IMR-90 (cell line): ENCODE measurements around the gene COG2. TPM values are rescaled to one million over a fixed set of nuclear protein-coding genes. Genes with fewer than 3 reads are reported as not detected.

Source experiments
- ATAC-seq: fragments of 200-7000 bp; cut with Tn5 transposase; 2 replicates; pipeline ENCODE4 v1.9.1; 2020; ENCODE audit warnings: low read depth, mild to moderate bottlenecking, moderate library complexity
- BruUV-seq: library from RNA; stranded (reverse); fragments of 400-500 nt; replicated peaks from 2 replicates; lab custom pipeline; 2021; lab: Mats Ljungman, UMichigan
- CTCF ChIA-PET: fragments of 300-600 bp; formaldehyde crosslinking; extraction: SDS; loops from one replicate; lab custom pipeline; 2021; ENCODE audit warnings: antibody characterized with exemption; lab: Yijun Ruan, JAX
- POLR2A ChIA-PET: fragments of 300-600 bp; sonication (Branson Sonifier 250); formaldehyde crosslinking; loops from one replicate; lab custom pipeline; 2022; ENCODE audit warnings: antibody characterized with exemption; ENCODE audit not compliant: unreplicated experiment; lab: Charles Lee
- DNase-seq: peaks from one replicate; pipeline ENCODE4 v3.0.0; 2013
- H2AFZ ChIP-seq: replicated peaks from 2 replicates; pipeline ENCODE3; 2013; ENCODE audit warnings: low read length, mild to moderate bottlenecking; ENCODE audit not compliant: poor library complexity
- H2AK5ac ChIP-seq: 2 replicates; pipeline ENCODE4 v1.6.1; 2013; ENCODE audit warnings: low read depth, low read length, inconsistent platforms
- H2AK9ac ChIP-seq: replicated peaks from 2 replicates; pipeline ENCODE3; 2013; ENCODE audit warnings: mild to moderate bottlenecking, low read depth, low read length, moderate library complexity; ENCODE audit not compliant: poor library complexity
- H2BK120ac ChIP-seq: 2 replicates; pipeline ENCODE4 v1.6.1; 2013; ENCODE audit warnings: low read depth, low read length, inconsistent platforms
- H2BK15ac ChIP-seq: 3 replicates; pipeline ENCODE4 v1.6.1; 2013; ENCODE audit warnings: low read depth, low read length, inconsistent platforms
- H2BK20ac ChIP-seq: 2 replicates; pipeline ENCODE4 v1.6.1; 2013; ENCODE audit warnings: low read depth, mild to moderate bottlenecking, inconsistent platforms, low read length, moderate library complexity
- H2BK5ac ChIP-seq: 2 replicates; pipeline ENCODE4 v1.6.1; 2013; ENCODE audit warnings: mild to moderate bottlenecking, low read depth, low read length, inconsistent platforms; ENCODE audit not compliant: poor library complexity, severe bottlenecking
- H3K14ac ChIP-seq: replicated peaks from 2 replicates; pipeline ENCODE4 v1.6.1; 2013; ENCODE audit warnings: low read depth, low read length, inconsistent platforms
- H3K18ac ChIP-seq: 2 replicates; pipeline ENCODE4 v1.6.1; 2013; ENCODE audit warnings: low read depth, low read length, control low read depth
- H3K23ac ChIP-seq: 2 replicates; pipeline ENCODE4 v1.6.1; 2013; ENCODE audit warnings: low read depth, low read length, inconsistent platforms
- H3K27ac ChIP-seq: 2 replicates; pipeline ENCODE4 v1.5.1; 2013; ENCODE audit warnings: mild to moderate bottlenecking, control low read depth, low read length; ENCODE audit not compliant: insufficient read depth
- H3K27me3 ChIP-seq: 2 replicates; pipeline ENCODE4 v1.6.1; 2013; ENCODE audit warnings: low read length; ENCODE audit not compliant: control insufficient read depth, insufficient read depth
- H3K36me3 ChIP-seq: 2 replicates; pipeline ENCODE4 v1.6.1; 2013; ENCODE audit warnings: low read length, mixed read lengths; ENCODE audit not compliant: control insufficient read depth, insufficient read depth
- H3K4ac ChIP-seq: 2 replicates; pipeline ENCODE4 v1.6.1; 2013; ENCODE audit warnings: low read depth, low read length, inconsistent platforms
- H3K4me1 ChIP-seq: 2 replicates; pipeline ENCODE4 v1.6.1; 2013; ENCODE audit warnings: low read length, mixed read lengths; ENCODE audit not compliant: control insufficient read depth, insufficient read depth
- H3K4me2 ChIP-seq: 2 replicates; pipeline ENCODE4 v1.6.1; 2013; ENCODE audit warnings: low read depth, mild to moderate bottlenecking, control low read depth, low read length, moderate library complexity
- H3K4me3 ChIP-seq: 2 replicates; pipeline ENCODE4 v1.5.1; 2013; ENCODE audit warnings: low read depth, mild to moderate bottlenecking, control low read depth, low read length, moderate library complexity; ENCODE audit not compliant: insufficient read depth
- H3K56ac ChIP-seq: 2 replicates; pipeline ENCODE4 v1.6.1; 2013; ENCODE audit warnings: low read length, inconsistent platforms; ENCODE audit not compliant: insufficient read depth; ENCODE audit errors: extremely low read depth
- H3K79me1 ChIP-seq, 2 experiments: 2 replicates each; pipeline ENCODE4 v1.6.1; 2013; ENCODE audit warnings: low read length in 2 of 2, inconsistent platforms in 1 of 2, low read depth in 1 of 2
- H3K9ac ChIP-seq: 2 replicates; pipeline ENCODE4 v1.6.1; 2013; ENCODE audit warnings: low read depth, low read length, control low read depth
- H3K9me1 ChIP-seq: 2 replicates; pipeline ENCODE4 v1.6.1; 2013; ENCODE audit warnings: low read length, inconsistent platforms; ENCODE audit not compliant: insufficient read depth
- H3K9me3 ChIP-seq: 2 replicates; pipeline ENCODE4 v1.6.1; 2013; ENCODE audit warnings: low read length; ENCODE audit not compliant: control insufficient read depth, insufficient read depth
- H4K20me1 ChIP-seq: 2 replicates; pipeline ENCODE4 v1.6.1; 2013; ENCODE audit warnings: low read length, inconsistent platforms; ENCODE audit not compliant: insufficient read depth
- H4K5ac ChIP-seq: 2 replicates; pipeline ENCODE4 v1.6.1; 2013; ENCODE audit warnings: mild to moderate bottlenecking, low read depth, low read length, control low read depth
- H4K8ac ChIP-seq, 2 experiments: 2 replicates each; pipeline ENCODE4 v1.6.1; 2013; ENCODE audit warnings: low read depth in 2 of 2, low read length in 2 of 2, control low read depth in 1 of 2, inconsistent platforms in 1 of 2
- H4K91ac ChIP-seq: 2 replicates; pipeline ENCODE4 v1.6.1; 2013; ENCODE audit warnings: low read depth, low read length, inconsistent platforms; ENCODE audit not compliant: insufficient read depth
- FOS ChIP-seq: fragments of 150-350 bp; IDR thresholded peaks from 2 replicates; pipeline ENCODE4 v1.6.1; 2016; ENCODE audit warnings: low read depth, low read length
- MAFK ChIP-seq: IDR thresholded peaks from 2 replicates; pipeline ENCODE4 v1.6.1; 2012; ENCODE audit warnings: low read depth, low read length, improper control_type of control experiment
- MXI1 ChIP-seq: IDR thresholded peaks from 2 replicates; pipeline ENCODE4 v1.6.1; 2012; ENCODE audit warnings: low read depth, mild to moderate bottlenecking, low read length, moderate library complexity, borderline replicate concordance
- NFE2L2 ChIP-seq: fragments of 150-350 bp; IDR thresholded peaks from 2 replicates; pipeline ENCODE4 v1.6.1; 2016; ENCODE audit warnings: low read depth, mild to moderate bottlenecking, low read length
- POLR2A ChIP-seq: IDR thresholded peaks from 2 replicates; pipeline ENCODE4 v1.6.1; 2012; ENCODE audit warnings: mild to moderate bottlenecking, low read depth, low read length
- RAD21 ChIP-seq: IDR thresholded peaks from 2 replicates; pipeline ENCODE4 v1.6.1; 2012; ENCODE audit warnings: low read length, improper control_type of control experiment
- RCOR1 ChIP-seq: IDR thresholded peaks from 2 replicates; pipeline ENCODE4 v1.6.1; 2012; ENCODE audit warnings: mild to moderate bottlenecking, low read length, improper control_type of control experiment; ENCODE audit not compliant: insufficient replicate concordance
- RFX5 ChIP-seq: IDR thresholded peaks from 2 replicates; pipeline ENCODE4 v1.8.0; 2012; ENCODE audit warnings: low read depth, mild to moderate bottlenecking, low read length, moderate library complexity
- SMC3 ChIP-seq: fragments of 150-350 bp; IDR thresholded peaks from 2 replicates; pipeline ENCODE4 v1.6.1; 2016; ENCODE audit warnings: low read depth, mild to moderate bottlenecking, antibody characterized with exemption, low read length, moderate library complexity
- WGBS, 2 experiments: methylation state at CpG; one replicate each; pipeline versions ENCODE4 v1.1.5 to v1.1.7; 2013; ENCODE audit warnings: missing lambda C conversion rate in 2 of 2; ENCODE audit not compliant: insufficient read length in 1 of 2; ENCODE audit errors: extremely low coverage in 2 of 2; 5-methylcytosine and 5-hydroxymethylcytosine counted together
- dilution Hi-C: fragments of 300-500 bp; cut with HindIII; formaldehyde crosslinking; loops from one replicate; pipeline ENCODE4 v1.14.3; 2018; ENCODE audit warnings: low sequenced_read_pairs; ENCODE audit not compliant: unreplicated experiment
- in situ Hi-C: fragments of 300-500 bp; cut with MboI; formaldehyde crosslinking; loops from 3 replicates; pipeline ENCODE4 v1.14.3; 2019; ENCODE audit warnings: low sequenced_read_pairs, inconsistent platforms, mixed read lengths
- intact Hi-C: fragments of 100-400 bp; cut with micrococcal nuclease; formaldehyde crosslinking; loops from 2 replicates; pipeline ENCODE4 v1.10.0; 2022
- polyA plus RNA-seq, 3 experiments: library from polyadenylated mRNA; depleted of rRNA; stranded (reverse); fragments of >200 nt; gene quantifications; 2 replicates each; pipeline ENCODE4 v1.2.3, GENCODE V29; 2012; ENCODE audit warnings: low replicate concordance in 1 of 3
- total RNA-seq: library from RNA; depleted of rRNA; stranded (reverse); fragments of >200 nt; gene quantifications from 2 replicates; pipeline ENCODE4 v1.2.3, GENCODE V29; 2012
- TF ChIP-seq, protein P1 (sequence below): fragments of 150-350 bp; IDR thresholded peaks from 2 replicates; pipeline ENCODE4 v1.6.1; 2017; ENCODE audit warnings: mild to moderate bottlenecking, antibody characterized with exemption, low read length, low read depth

COG2 gene
- total and polyA plus RNA-seq, 2 of the 4 experiments (the other 2 are of a cell fraction): 9.1 to 16.7 TPM

DNA sequence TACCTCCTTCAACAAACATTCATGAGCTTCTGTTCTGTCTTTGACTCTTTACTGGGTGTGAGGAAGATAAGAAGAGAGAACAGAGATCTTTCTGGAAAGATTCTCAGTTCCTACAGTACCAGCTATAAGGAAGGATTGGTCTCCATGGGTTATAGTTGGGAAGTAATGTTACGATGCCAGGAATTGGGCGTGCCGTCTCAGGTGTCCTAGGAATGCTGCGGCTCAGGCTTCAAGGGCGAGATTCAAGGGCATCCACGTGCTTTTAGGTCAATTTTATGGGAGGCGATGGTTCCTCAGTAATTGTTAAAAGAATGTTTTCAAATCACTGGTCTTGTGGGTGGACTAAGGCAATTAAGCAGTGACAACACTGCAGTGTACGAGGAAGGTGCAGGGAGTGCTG lies 27.3 kb downstream of the COG2 start:
- in situ Hi-C loops: no loop called here
- Histone ChIP-seq H2AFZ (no peak overlapping the region), H3K56ac (no peak overlapping the region), H3K4me1 (no peaks in the 10 kb centered on the region), H3K9me1 (no peaks in the 10 kb centered on the region), H3K18ac (no peak overlapping the region), H2AK9ac (no peak overlapping the region), H2BK5ac (no peak overlapping the region), H3K79me1 (no peaks in the 10 kb centered on the region), H3K9ac (no peak overlapping the region), H4K20me1 (no peaks in the 10 kb centered on the region), H3K27ac (no peak overlapping the region), H3K4me3 (no peak overlapping the region), H2BK120ac (no peak overlapping the region), H3K4ac (no peak overlapping the region), H3K23ac (no peak overlapping the region), H3K4me2 (no peak overlapping the region), H4K8ac (no peak overlapping the region), H3K9me3 (no peaks in the 10 kb centered on the region), H4K91ac (no peak overlapping the region), H2BK15ac (no peak overlapping the region), H3K27me3 (no peaks in the 10 kb centered on the region), H4K5ac (no peak overlapping the region), H2BK20ac (no peak overlapping the region), H3K36me3 (peaks cover 29% of the 10 kb centered on the region), H2AK5ac (no peak overlapping the region), H3K14ac (no peak overlapping the region)
- intact Hi-C loops: no loop called here
- dilution Hi-C loops: no loop called here
- no peak for DNase-seq
- BruUV-seq: no TSS peak
- no peak for ATAC-seq
- 100% methylated on average over 4 of the region's 8 CpGs; no CpG with 5 or more reads in 1 of the 2 experiments for WGBS, 2 experiments
- ChIA-PET CTCF (interaction anchor here (1.1 kb wide), 1 partner anchor 9 kb away, joined by 3 read pairs; no protein-coding TSS in a partner anchor), POLR2A (no interaction called here)
- TF ChIP-seq FOS (no peak), RAD21 (no peak), RCOR1 (no peak), MXI1 (no peak), MAFK (no peak), SMC3 (no peak), POLR2A (no peak), RFX5 (no peak), NFE2L2 (no peak)
- TF ChIP-seq, protein P1, sequence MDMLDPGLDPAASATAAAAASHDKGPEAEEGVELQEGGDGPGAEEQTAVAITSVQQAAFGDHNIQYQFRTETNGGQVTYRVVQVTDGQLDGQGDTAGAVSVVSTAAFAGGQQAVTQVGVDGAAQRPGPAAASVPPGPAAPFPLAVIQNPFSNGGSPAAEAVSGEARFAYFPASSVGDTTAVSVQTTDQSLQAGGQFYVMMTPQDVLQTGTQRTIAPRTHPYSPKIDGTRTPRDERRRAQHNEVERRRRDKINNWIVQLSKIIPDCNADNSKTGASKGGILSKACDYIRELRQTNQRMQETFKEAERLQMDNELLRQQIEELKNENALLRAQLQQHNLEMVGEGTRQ: no peak
